HG03432 (cell line): ENCODE measurements around the gene TTC16.
"Not testable (repeated sequence)": the region's sequence is repeated elsewhere in the genome, so short reads cannot be mapped to it uniquely, and the experiment has no call there.

Source experiments
- ATAC-seq: cut with Tn5 transposase; IDR thresholded peaks from one replicate; pipeline ENCODE4 v1.9.1; 2021; ENCODE audit warnings: mild to moderate bottlenecking, moderate library complexity; ENCODE audit not compliant: unreplicated experiment

The TTC16 gene

GRCh38 chr9:127780126-127780885, 64.4 kb downstream of the TTC16 start:
- no peak for ATAC-seq

GRCh38 chr9:127780909-127781308, 65.0 kb downstream of the TTC16 start:
- ATAC-seq = not testable (repeated sequence)
